ENCODE data around the gene GYPC.

- no peak for TF ChIP-seq YY1 (IDR thresholded peaks at IDR 0.05; ENCODE audit: insufficient read depth, insufficient read length)
- no peak for TF ChIP-seq SUZ12 (IDR thresholded peaks at IDR 0.05; ENCODE audit: extremely low read depth, insufficient read depth, insufficient read length)
- no peak for TF ChIP-seq ZNF274 (IDR thresholded peaks at IDR 0.05; ENCODE audit: low read depth, low read length)
These were observed 2.8 kb upstream of the GYPC start for GRCh38 chr2:126653109-126653508.
